Measurements from ENCODE around the gene ZNF566.

DNA sequence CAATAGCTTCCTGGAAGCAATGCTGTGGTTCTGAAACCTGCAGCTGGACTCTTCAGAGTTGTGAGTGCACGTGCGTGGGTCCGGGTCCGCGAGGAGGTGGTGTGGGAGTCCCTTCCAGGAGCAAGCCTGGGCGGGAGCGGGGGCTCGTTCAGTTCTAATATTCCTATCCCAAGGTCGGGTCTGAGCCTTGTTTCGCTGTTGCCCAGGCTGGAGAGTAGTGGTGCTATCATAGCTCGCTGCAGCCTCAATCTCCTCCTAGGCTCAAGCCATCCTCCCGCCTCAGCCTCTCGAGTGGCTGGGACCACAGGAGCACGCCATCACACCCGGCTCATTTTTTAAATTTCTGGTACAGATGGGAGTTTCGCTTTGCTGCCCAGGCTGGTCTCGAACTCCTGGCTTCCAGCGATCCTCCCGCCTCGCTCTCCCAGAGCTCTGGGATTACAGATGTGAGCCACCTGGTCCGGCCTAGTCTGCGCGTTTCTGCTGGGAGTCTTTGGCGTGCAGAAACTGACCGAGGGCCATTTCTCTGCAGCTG, 71.5 kb downstream of the ZNF566 start:
- TF ChIP-seq CTCF (IDR thresholded peaks at IDR 0.05) (no peak), EZH2 (IDR thresholded peaks at IDR 0.05; ENCODE audit: borderline replicate concordance, insufficient read depth, low read depth, low read length, poor library complexity, severe bottlenecking) (no peak)
